ENCODE results near the gene PUSL1. TPM values are rescaled to one million over a fixed set of nuclear protein-coding genes. Genes with fewer than 3 reads are reported as not detected.

Gene PUSL1
- total RNA-seq, 2 donors from 2014 or later: 21.7 to 23.8 TPM

DNA sequence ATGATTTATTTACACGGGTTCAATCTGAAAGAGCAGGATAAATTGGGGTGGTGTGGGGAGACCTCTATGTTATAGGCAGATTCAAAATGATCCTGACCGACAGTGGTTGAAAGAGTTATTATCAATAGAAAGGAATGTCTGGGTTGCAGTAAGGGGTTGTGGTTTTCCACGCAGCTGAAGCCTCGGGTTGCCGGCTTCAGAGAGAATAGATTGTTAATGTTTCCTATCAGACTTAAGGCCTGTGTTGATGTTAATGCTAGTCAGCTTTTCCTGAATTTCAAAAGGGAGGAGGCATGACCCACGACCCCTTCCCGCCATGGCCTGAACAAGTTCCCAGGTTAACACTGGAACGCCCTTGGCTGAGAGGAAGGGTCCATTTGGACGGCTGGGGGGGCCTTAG, 32.6 kb upstream of the PUSL1 start:
- Mint-ChIP-seq H3K27ac (no peak overlapping the region), H3K4me1 (peaks cover 14% of the 10 kb centered on the region)
- TF ChIP-seq, protein P1, sequence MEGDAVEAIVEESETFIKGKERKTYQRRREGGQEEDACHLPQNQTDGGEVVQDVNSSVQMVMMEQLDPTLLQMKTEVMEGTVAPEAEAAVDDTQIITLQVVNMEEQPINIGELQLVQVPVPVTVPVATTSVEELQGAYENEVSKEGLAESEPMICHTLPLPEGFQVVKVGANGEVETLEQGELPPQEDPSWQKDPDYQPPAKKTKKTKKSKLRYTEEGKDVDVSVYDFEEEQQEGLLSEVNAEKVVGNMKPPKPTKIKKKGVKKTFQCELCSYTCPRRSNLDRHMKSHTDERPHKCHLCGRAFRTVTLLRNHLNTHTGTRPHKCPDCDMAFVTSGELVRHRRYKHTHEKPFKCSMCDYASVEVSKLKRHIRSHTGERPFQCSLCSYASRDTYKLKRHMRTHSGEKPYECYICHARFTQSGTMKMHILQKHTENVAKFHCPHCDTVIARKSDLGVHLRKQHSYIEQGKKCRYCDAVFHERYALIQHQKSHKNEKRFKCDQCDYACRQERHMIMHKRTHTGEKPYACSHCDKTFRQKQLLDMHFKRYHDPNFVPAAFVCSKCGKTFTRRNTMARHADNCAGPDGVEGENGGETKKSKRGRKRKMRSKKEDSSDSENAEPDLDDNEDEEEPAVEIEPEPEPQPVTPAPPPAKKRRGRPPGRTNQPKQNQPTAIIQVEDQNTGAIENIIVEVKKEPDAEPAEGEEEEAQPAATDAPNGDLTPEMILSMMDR (conservative IDR thresholded peaks at IDR 0.05): no peak

DNA sequence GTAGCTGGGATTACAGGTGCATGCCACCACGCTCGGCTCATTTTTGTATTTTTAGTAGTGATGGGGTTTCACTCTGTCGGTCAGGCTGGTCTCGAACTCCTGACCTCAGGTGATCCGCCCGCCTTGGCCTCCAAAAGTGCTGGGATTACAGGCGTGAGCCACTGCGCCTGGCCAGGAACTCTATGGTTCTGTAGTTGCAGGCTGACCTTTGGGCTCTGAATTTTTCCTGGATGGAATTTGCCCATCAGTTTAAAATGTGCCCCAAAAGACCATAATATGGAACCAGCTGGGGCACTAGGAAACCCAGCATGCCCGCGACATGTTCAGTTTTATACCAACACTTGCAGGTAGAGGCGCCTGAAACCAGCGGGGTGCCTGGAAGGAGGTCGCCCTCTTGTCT, 29.8 kb upstream of the PUSL1 start:
- H3K27ac ChIP-seq (ENCODE audit: low read depth, low read length): no peak overlapping the region
- TF ChIP-seq, protein P1 (conservative IDR thresholded peaks at IDR 0.05): no peak
- no peaks in the 10 kb centered on the region for H3K9me3 ChIP-seq (ENCODE audit: control insufficient read depth, low read length)
- Mint-ChIP-seq H3K27me3 (ENCODE audit: insufficient read depth) (peaks cover 3% of the 10 kb centered on the region), H3K4me1 (peaks cover 2% of the 10 kb centered on the region), H3K36me3 (ENCODE audit: low read depth) (no peaks in the 10 kb centered on the region), H3K27ac (no peak overlapping the region), H3K4me3 (no peak overlapping the region), H3K9me3 (no peaks in the 10 kb centered on the region)
- no peak for DNase-seq
- H3K36me3 ChIP-seq (ENCODE audit: control insufficient read depth, insufficient read depth, low read length): no peaks in the 10 kb centered on the region
- 93 to 95% methylated on average over 10 to 13 of the region's 13 CpGs for WGBS, 2 experiments (ENCODE audit: insufficient coverage in 1 of 2, insufficient read length in 1 of 2)
- no peak overlapping the region for H3K4me3 ChIP-seq (ENCODE audit: low read length)
- H3K27me3 ChIP-seq (ENCODE audit: control insufficient read depth, insufficient read depth, low read length, poor library complexity, severe bottlenecking): no peaks in the 10 kb centered on the region
- H3K4me1 ChIP-seq (ENCODE audit: control insufficient read depth, insufficient read depth, low read length): peaks cover 5% of the 10 kb centered on the region
- no peak overlapping the region for H3K9ac ChIP-seq (ENCODE audit: extremely low read depth, low read length, poor library complexity, severe bottlenecking)

More for the DNA sequence above, 32.6 kb upstream of the PUSL1 start:
- Histone ChIP-seq H3K27ac (ENCODE audit: low read depth, low read length) (no peak overlapping the region), H3K4me1 (ENCODE audit: control insufficient read depth, insufficient read depth, low read length) (peaks cover 5% of the 10 kb centered on the region), H3K36me3 (ENCODE audit: control insufficient read depth, insufficient read depth, low read length) (peaks cover 6% of the 10 kb centered on the region), H3K4me3 (ENCODE audit: low read length) (no peak overlapping the region), H3K9ac (ENCODE audit: extremely low read depth, low read length, poor library complexity, severe bottlenecking) (no peak overlapping the region), H3K9me3 (ENCODE audit: control insufficient read depth, low read length) (no peaks in the 10 kb centered on the region), H3K27me3 (ENCODE audit: control insufficient read depth, insufficient read depth, low read length, poor library complexity, severe bottlenecking) (no peaks in the 10 kb centered on the region)
- Mint-ChIP-seq H3K27me3 (ENCODE audit: insufficient read depth) (peaks cover 3% of the 10 kb centered on the region), H3K36me3 (ENCODE audit: low read depth) (peaks cover 13% of the 10 kb centered on the region), H3K4me3 (no peak overlapping the region), H3K9me3 (no peaks in the 10 kb centered on the region)
- no peak for DNase-seq
- 95% methylated on average over 9 of the region's 9 CpGs for WGBS, 2 experiments (ENCODE audit: insufficient coverage in 1 of 2, insufficient read length in 1 of 2)

DNA sequence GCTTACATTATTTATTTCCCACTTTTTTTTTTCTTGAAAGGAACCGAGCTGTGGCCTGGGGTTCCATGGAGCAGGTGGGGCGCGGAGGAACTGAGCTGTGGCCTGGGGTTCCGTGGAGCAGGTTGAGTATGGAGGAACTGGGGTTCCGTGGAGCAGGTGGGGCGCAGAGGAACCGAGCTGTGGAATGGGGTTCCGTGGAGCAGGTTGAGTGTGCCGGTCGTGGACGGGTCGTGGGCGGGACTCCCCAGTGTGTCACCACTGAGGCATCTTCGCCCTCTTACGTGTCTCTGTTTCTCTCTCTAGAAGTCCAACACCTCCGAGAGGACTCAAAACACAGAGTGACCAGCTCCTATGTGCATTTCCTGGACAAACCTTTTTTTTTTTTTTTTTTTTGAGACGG, 29.4 kb upstream of the PUSL1 start:
- H3K36me3 Mint-ChIP-seq (ENCODE audit: low read depth): no peaks in the 10 kb centered on the region
- H3K9ac ChIP-seq (ENCODE audit: extremely low read depth, low read length, poor library complexity, severe bottlenecking): no peak overlapping the region
- no peak overlapping the region for H3K27ac Mint-ChIP-seq
- H3K9me3 ChIP-seq (ENCODE audit: control insufficient read depth, low read length): no peaks in the 10 kb centered on the region
- no peaks in the 10 kb centered on the region for H3K9me3 Mint-ChIP-seq
- H3K27me3 Mint-ChIP-seq (ENCODE audit: insufficient read depth): peaks cover 3% of the 10 kb centered on the region
- no peak for DNase-seq
- H3K36me3 ChIP-seq (ENCODE audit: control insufficient read depth, insufficient read depth, low read length): no peaks in the 10 kb centered on the region
- no peak overlapping the region for H3K4me3 Mint-ChIP-seq
- TF ChIP-seq, protein P1 (conservative IDR thresholded peaks at IDR 0.05): no peak
- H3K27me3 ChIP-seq (ENCODE audit: control insufficient read depth, insufficient read depth, low read length, poor library complexity, severe bottlenecking): no peaks in the 10 kb centered on the region
- H3K4me1 ChIP-seq (ENCODE audit: control insufficient read depth, insufficient read depth, low read length): peaks cover 5% of the 10 kb centered on the region
- H3K27ac ChIP-seq (ENCODE audit: low read depth, low read length): no peak overlapping the region
- H3K4me1 Mint-ChIP-seq: peaks cover 2% of the 10 kb centered on the region
- 94 to 97% methylated on average over 8 to 16 of the region's 17 CpGs for WGBS, 2 experiments (ENCODE audit: insufficient coverage in 1 of 2, insufficient read length in 1 of 2)
- no peak overlapping the region for H3K4me3 ChIP-seq (ENCODE audit: low read length)
